ENCODE measurements around the gene UPK1A.

- TF ChIP-seq, protein P1, sequence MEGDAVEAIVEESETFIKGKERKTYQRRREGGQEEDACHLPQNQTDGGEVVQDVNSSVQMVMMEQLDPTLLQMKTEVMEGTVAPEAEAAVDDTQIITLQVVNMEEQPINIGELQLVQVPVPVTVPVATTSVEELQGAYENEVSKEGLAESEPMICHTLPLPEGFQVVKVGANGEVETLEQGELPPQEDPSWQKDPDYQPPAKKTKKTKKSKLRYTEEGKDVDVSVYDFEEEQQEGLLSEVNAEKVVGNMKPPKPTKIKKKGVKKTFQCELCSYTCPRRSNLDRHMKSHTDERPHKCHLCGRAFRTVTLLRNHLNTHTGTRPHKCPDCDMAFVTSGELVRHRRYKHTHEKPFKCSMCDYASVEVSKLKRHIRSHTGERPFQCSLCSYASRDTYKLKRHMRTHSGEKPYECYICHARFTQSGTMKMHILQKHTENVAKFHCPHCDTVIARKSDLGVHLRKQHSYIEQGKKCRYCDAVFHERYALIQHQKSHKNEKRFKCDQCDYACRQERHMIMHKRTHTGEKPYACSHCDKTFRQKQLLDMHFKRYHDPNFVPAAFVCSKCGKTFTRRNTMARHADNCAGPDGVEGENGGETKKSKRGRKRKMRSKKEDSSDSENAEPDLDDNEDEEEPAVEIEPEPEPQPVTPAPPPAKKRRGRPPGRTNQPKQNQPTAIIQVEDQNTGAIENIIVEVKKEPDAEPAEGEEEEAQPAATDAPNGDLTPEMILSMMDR (conservative IDR thresholded peaks at IDR 0.05; ENCODE audit: low read length): no peak
- no peak for TF ChIP-seq EZH2phosphoT487 (IDR thresholded peaks at IDR 0.05; ENCODE audit: borderline replicate concordance, low read depth, low read length)
Measured at GRCh38 chr19:35720648-35721047, 54.3 kb downstream of the UPK1A start.
